Activated T-helper 17 cell treated with anti-CD3 and anti-CD28 coated beads, Interleukin-2, amount 50 U/mL, for 72 hours (primary cell): Measurements from ENCODE around the gene FURIN. TPM values are rescaled to one million over a fixed set of nuclear protein-coding genes. Genes with fewer than 3 reads are reported as not detected.
"Not testable (repeated sequence)": the region's sequence is repeated elsewhere in the genome, so short reads cannot be mapped to it uniquely, and the experiment has no call there.

ENCODE experiments used
- ATAC-seq: fragments of 150-1000 bp; cut with Tn5 transposase; replicated peaks from 2 replicates; pipeline ENCODE4 v1.10.0; 2021; ENCODE audit warnings: mild to moderate bottlenecking, moderate library complexity
- H3K27ac Mint-ChIP-seq: one replicate; pipeline ENCODE4 v1.8.0; 2022; ENCODE audit warnings: mixed read lengths
- H3K27me3 Mint-ChIP-seq: one replicate; pipeline ENCODE4 v1.8.0; 2022; ENCODE audit warnings: mixed read lengths
- H3K36me3 Mint-ChIP-seq: one replicate; pipeline ENCODE4 v1.8.0; 2022; ENCODE audit warnings: low read depth, mild to moderate bottlenecking, mixed read lengths
- H3K4me1 Mint-ChIP-seq: one replicate; pipeline ENCODE4 v1.8.0; 2022; ENCODE audit warnings: mixed read lengths
- H3K4me3 Mint-ChIP-seq: one replicate; pipeline ENCODE4 v1.8.0; 2022; ENCODE audit warnings: mild to moderate bottlenecking, mixed read lengths
- H3K9me3 Mint-ChIP-seq: one replicate; pipeline ENCODE4 v1.8.0; 2022; ENCODE audit warnings: mixed read lengths
- total RNA-seq, 2 donors: library from RNA; stranded (reverse); gene quantifications; one replicate each; pipeline ENCODE4 v1.2.3, GENCODE V29; 2022

The FURIN gene
- total RNA-seq: 100 to 1,000 TPM; 605 to 771 TPM

DNA sequence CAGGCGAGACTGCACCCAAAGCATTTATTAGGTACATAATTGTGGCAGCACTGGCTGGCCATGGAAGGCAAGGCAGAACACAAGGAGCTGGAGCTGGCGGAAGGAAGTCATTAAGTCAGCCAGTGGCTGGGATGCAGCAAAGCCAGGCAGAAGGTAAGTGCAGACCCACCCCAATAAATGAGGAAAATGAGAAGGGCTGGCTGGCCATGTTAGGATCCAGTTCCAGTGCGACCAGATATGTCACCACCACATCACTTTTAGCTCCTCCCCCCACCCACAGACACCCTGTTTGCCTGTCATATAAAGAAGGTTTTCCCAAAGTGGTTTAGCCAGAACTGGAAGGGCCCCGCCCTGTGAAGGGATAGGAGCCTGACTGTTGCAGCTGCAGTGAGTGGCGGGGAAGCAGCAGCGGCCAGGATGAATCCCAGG is at the start of gene FURIN:
Gene FURIN, plus strand, starts transcription at position 328 of the 429 bp plus-strand sequence. CDS start 7,153 bp downstream, outside the sequence.
- peaks cover 26% of the 10 kb centered on the region for H3K4me1 Mint-ChIP-seq

DNA sequence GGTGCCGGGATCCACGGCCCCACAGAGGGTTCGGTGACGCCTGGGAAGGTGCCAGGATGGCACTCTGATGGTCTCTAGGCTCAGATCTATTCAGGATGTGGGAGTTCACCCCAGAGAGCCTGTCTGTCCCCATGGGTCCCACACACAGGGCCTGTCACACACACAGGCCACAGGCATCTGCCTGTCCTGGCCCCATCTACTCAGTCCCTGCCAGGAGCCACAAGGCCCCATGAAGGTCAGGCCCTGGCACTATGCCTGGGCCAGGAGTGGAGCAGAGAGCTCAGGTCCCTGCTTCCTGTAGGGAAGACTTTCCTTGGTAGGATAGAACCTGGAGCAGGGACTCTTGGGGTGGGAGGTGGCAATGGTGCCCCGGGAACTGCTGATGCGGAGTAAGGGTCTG is 49.0 kb upstream of the FURIN start:
- Mint-ChIP-seq H3K27me3 (no peaks in the 10 kb centered on the region), H3K36me3 (peaks cover 19% of the 10 kb centered on the region), H3K4me3 (peak overlapping the region; percentile 54), H3K9me3 (no peaks in the 10 kb centered on the region), H3K27ac (peak overlapping the region; percentile 79), H3K4me1 (peaks cover 37% of the 10 kb centered on the region)
- peak; percentile 13 for ATAC-seq

More for the DNA sequence above, at the start of gene FURIN:
- H3K9me3 Mint-ChIP-seq: no peaks in the 10 kb centered on the region
- ATAC-seq: no peak
- H3K27me3 Mint-ChIP-seq: no peaks in the 10 kb centered on the region
- H3K27ac Mint-ChIP-seq: peak within 1 kb of the TSS; percentile 100
- peak within 1 kb of the TSS; percentile 96 for H3K4me3 Mint-ChIP-seq
- peaks cover 47% of the 10 kb centered on the region for H3K36me3 Mint-ChIP-seq

- Mint-ChIP-seq H3K27me3 (no peaks in the 10 kb centered on the region), H3K4me3 (peak overlapping the region; percentile 54), H3K4me1 (peaks cover 34% of the 10 kb centered on the region), H3K36me3 (peaks cover 15% of the 10 kb centered on the region), H3K27ac (peak overlapping the region; percentile 79), H3K9me3 (no peaks in the 10 kb centered on the region)
- peak; percentile 31 for ATAC-seq
Observed at GRCh38 chr15:90819850-90820249, 48.5 kb upstream of the FURIN start.

DNA sequence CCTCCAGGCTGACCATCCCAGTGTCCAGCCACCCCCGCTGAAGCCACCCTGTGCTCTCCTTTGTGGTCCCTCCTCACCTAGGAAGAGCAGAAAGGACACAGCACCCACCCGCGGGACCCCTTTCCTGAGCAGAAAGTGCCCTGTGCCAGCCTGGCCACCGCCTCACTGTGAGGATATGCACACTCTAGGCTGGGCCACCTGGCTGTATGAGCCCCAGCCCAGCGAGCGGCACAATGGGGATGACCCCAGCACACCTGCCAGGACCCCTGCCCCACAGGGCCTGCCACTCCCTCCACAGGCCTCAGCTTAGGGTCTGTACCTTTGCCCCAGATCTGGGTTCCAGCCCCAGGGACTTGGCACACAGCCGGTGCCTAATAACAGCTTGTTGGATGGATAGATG is 47.9 kb upstream of the FURIN start:
- Mint-ChIP-seq H3K27ac (peak overlapping the region; percentile 79), H3K36me3 (peaks cover 8% of the 10 kb centered on the region)

DNA sequence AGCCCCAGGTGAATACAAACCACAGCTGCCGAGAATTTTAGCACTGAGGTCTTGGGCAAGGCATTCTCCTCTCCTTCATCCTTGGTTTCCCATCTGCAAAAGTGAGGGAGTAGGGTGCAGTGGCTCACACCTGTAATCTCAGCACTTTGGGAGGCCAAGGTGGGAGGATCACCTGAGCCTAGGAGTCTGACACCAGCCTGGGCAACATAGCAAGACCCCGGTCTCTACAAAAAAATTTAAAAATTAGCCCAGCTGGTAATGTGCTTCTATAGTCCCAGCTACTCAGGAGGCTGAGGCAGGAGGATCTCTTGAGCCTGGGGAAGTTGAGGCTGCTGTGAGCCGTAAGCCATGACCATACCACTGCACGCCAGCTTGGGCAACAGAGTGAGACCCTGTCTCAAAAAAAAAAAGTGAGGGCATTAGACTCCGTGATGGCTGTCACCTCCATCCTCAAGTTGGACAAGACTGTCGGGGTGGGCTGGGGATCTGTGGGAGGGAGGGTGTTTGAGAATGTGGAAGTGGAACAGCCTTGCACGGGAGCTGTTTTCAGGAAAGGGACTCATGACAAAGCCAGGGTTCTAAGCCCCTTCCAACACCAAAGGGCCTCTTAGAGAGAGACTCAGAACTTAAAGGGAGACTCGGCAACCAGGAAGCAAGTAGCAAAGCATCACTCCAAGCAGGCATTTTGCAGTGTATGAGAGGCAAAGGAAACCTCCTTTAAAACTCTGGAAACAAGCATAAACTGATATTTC is 46.0 kb upstream of the FURIN start:
- ATAC-seq: no peak
- H3K4me1 Mint-ChIP-seq: peaks cover 26% of the 10 kb centered on the region
- peak overlapping the region; percentile 52 for H3K27ac Mint-ChIP-seq
- no peaks in the 10 kb centered on the region for H3K9me3 Mint-ChIP-seq
- no peak overlapping the region for H3K4me3 Mint-ChIP-seq
- H3K27me3 Mint-ChIP-seq: no peaks in the 10 kb centered on the region
- H3K36me3 Mint-ChIP-seq: no peaks in the 10 kb centered on the region

More for the DNA sequence above, 47.9 kb upstream of the FURIN start:
- H3K27me3 Mint-ChIP-seq: no peaks in the 10 kb centered on the region
- ATAC-seq: no peak
- H3K4me1 Mint-ChIP-seq: peaks cover 28% of the 10 kb centered on the region
- no peaks in the 10 kb centered on the region for H3K9me3 Mint-ChIP-seq
- H3K4me3 Mint-ChIP-seq: peak overlapping the region; percentile 54

DNA sequence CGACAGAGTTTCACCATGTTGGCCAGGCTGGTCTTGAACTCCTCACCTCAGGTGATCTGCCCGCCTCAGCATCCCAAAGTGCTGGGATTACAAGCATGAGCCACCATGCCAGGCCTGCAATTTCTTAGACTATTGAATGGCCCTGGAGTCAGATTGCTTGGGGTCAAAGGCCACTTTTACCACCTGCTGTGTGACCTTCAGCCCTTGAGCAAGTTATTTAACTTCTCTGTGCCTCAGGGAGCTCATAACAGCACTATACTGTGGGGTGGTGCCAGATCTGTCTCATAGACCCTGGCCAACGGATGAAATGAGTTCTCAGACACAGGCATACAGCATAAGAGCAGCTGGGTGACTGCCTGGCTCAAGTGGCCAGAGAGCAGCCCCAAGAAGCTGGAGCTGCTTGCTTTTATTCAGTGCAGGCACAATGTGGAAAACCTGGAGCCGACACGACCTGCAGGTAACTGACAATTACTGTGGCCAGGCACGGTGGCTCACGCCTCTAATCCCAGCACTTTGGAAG is 44.9 kb upstream of the FURIN start:
- H3K9me3 Mint-ChIP-seq: no peaks in the 10 kb centered on the region
- H3K27me3 Mint-ChIP-seq: no peaks in the 10 kb centered on the region
- H3K4me3 Mint-ChIP-seq: no peak overlapping the region
- ATAC-seq: no peak
- H3K36me3 Mint-ChIP-seq: no peaks in the 10 kb centered on the region
- no peak overlapping the region for H3K27ac Mint-ChIP-seq
- peaks cover 18% of the 10 kb centered on the region for H3K4me1 Mint-ChIP-seq

DNA sequence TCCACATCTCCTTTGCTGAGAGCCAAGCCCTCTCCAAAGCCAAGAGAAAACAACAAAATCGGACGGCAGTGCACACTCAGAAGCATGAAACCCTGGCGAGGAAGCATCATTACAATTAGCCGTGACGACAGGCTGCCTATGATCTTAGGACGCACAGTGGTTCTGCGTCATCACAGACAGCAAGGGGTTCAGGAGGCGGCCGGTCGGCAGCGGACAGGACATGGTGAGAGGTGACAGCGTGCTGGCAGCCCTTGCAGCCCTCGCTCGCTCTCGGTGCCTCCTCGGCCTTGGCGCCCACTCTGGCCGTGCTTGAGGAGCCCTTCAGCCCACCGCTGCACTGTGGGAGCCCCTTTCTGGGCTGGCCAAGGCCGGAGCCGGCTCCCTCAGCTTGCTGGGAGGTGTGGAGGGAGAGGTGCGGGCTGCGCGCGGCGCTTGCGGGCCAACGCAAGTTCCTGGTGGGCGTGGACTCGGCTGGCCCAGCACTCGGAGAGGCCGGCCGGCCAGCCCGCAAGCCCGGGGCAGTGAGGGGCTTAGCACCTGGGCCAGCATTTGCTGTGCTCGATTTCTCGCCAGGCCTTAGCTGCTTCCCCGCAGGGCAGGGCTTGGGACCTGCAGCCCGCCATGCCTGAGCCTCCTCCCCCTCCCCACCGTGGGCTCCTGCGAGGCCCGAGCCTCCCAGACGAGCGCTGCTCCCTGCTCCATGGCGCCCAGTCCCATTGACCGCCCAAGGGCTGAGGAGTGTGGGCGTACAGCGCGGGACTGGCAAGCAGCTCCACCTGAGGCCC is 43.1 kb upstream of the FURIN start:
- H3K27me3 Mint-ChIP-seq, H3K4me3 Mint-ChIP-seq, H3K9me3 Mint-ChIP-seq, ATAC-seq: not testable (repeated sequence)
- H3K36me3 Mint-ChIP-seq: peaks cover 12% of the 10 kb centered on the region
- peaks cover 22% of the 10 kb centered on the region for H3K4me1 Mint-ChIP-seq
- peak overlapping the region; percentile 73 for H3K27ac Mint-ChIP-seq

GRCh38 chr15:90826206-90826885 is 42.0 kb upstream of the FURIN start:
- H3K4me3 Mint-ChIP-seq: peak overlapping the region; percentile 48
- not testable (repeated sequence) for H3K27me3 Mint-ChIP-seq, ATAC-seq, H3K9me3 Mint-ChIP-seq
- H3K4me1 Mint-ChIP-seq: peaks cover 28% of the 10 kb centered on the region
- H3K36me3 Mint-ChIP-seq: peaks cover 15% of the 10 kb centered on the region
- peak overlapping the region; percentile 62 for H3K27ac Mint-ChIP-seq

GRCh38 chr15:90826886-90827435 is 41.4 kb upstream of the FURIN start:
- Mint-ChIP-seq H3K36me3 (peaks cover 15% of the 10 kb centered on the region), H3K4me3 (peak overlapping the region; percentile 48), H3K4me1 (peaks cover 28% of the 10 kb centered on the region), H3K27me3 (no peaks in the 10 kb centered on the region), H3K27ac (no peak overlapping the region), H3K9me3 (no peaks in the 10 kb centered on the region)
- no peak for ATAC-seq

GRCh38 chr15:90828111-90828510 is 40.3 kb upstream of the FURIN start:
- Mint-ChIP-seq H3K27me3 (no peaks in the 10 kb centered on the region), H3K4me3 (peak overlapping the region; percentile 48), H3K36me3 (peaks cover 15% of the 10 kb centered on the region), H3K4me1 (peaks cover 24% of the 10 kb centered on the region), H3K9me3 (no peaks in the 10 kb centered on the region), H3K27ac (peak overlapping the region; percentile 48)
- no peak for ATAC-seq

DNA sequence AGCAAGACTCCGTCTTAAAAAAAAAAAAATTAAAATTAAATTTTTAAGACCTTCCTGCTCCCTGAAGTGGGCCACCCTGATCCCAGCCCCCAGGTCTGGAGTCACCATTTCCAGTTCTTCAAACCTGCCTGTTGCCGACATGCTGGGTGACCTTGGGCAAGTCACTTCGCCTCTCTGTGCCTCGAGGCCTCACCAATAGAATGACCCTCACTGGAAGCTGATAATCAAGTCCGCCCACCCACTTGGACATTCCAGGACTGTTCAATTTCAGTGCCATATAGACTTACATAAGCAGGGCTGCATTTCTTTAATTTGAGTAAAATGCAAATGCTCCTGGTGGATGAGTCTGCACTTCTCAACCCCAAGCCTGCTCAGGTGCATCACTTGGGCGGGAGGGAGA is 39.3 kb upstream of the FURIN start:
- peak overlapping the region; percentile 100 for H3K27ac Mint-ChIP-seq
- no peaks in the 10 kb centered on the region for H3K27me3 Mint-ChIP-seq
- H3K9me3 Mint-ChIP-seq: no peaks in the 10 kb centered on the region
- peak overlapping the region; percentile 93 for H3K4me3 Mint-ChIP-seq
- no peak for ATAC-seq
- peaks cover 28% of the 10 kb centered on the region for H3K4me1 Mint-ChIP-seq
- H3K36me3 Mint-ChIP-seq: peaks cover 15% of the 10 kb centered on the region

- Mint-ChIP-seq H3K4me1 (peaks cover 28% of the 10 kb centered on the region), H3K4me3 (peak overlapping the region; percentile 93), H3K27ac (peak overlapping the region; percentile 100), H3K36me3 (peaks cover 15% of the 10 kb centered on the region), H3K27me3 (no peaks in the 10 kb centered on the region), H3K9me3 (no peaks in the 10 kb centered on the region)
- ATAC-seq: peak; percentile 87
Observed at GRCh38 chr15:90829942-90830440, 38.4 kb upstream of the FURIN start.

DNA sequence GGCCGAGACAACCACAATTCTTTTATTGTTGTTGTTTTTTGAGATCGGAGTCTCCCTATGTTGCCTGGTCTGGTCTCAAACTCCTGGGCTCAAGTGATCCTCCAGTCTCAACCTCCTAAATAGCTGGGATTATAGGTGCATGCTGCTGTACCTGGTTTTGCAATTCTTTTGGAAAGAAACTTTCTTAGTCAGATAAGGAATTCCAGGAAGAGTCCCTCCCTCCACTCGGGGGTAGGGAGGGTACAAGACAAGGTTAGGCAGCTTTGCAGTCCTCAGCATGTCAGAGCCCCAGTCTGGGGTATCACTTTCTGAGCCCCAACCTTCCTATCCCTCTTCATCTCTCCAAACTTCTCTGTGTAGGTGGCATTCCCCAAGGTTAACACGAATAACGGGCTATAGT is 33.8 kb upstream of the FURIN start:
- Mint-ChIP-seq H3K4me3 (peak overlapping the region; percentile 83), H3K9me3 (no peaks in the 10 kb centered on the region), H3K4me1 (peaks cover 46% of the 10 kb centered on the region), H3K27me3 (no peaks in the 10 kb centered on the region), H3K27ac (peak overlapping the region; percentile 25), H3K36me3 (peaks cover 38% of the 10 kb centered on the region)
- no peak for ATAC-seq
